RWPE1 (cell line): Measurements from ENCODE around the gene EFCAB10.

Source experiments
- CTCF ChIA-PET: fragments of 350-600 bp; sonication (Branson Sonifier 250); formaldehyde crosslinking; extraction: SDS; loops from one replicate; lab custom pipeline; 2021; lab: Yijun Ruan, JAX
- POLR2A ChIA-PET: fragments of 400-600 bp; formaldehyde crosslinking; extraction: SDS; loops from one replicate; lab custom pipeline; 2020; ENCODE audit warnings: antibody characterized with exemption; ENCODE audit not compliant: low non-redundant PET; lab: Yijun Ruan, JAX
- DNase-seq: peaks from one replicate; pipeline ENCODE4 v3.0.0; 2012; ENCODE audit warnings: low spot score
- H3K27ac ChIP-seq: fragments of 450-650 bp; 2 replicates; pipeline ENCODE4 v1.5.1; 2017
- CTCF ChIP-seq: fragments of 450-650 bp; conservative IDR thresholded peaks from 2 replicates; pipeline ENCODE4 v1.5.1; 2017; ENCODE audit warnings: low read depth, mild to moderate bottlenecking

Gene EFCAB10

DNA sequence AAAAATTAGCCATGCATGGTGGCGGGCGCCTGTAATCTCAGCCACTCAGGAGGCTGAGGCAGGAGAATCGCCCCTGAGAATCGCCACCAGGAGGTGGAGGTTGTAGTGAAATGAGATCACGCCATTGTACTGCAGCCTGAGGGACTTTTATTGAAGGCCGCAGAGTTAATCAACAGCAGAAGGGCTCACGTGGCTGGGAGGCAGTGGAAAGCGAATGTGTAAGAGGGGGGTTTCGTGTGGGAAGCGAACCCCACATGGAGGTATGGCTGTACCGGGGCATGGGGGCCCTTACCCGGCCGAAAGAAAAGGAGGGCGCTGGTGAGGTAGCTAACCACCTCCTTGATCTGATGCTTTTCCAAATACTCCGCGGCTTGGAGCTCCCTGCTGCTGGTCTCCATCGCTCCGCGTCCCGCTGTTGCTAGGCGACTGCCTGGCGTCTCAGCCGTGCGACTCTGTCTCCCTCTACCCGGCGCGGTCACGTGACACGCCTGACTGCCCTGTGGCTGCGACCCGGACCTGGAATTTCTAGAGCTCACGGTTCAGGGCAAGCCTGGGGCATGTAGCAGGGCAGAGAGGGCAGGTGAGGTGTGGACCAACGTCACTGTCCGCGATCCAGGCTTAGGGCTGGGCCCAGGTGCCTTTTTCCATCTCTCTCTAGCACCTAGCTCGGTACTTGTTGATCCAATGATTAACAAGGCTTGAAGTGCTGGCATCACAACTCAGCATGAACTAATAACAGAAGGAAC is at the start of gene EFCAB10:
Gene EFCAB10, minus strand, starts transcription at position 428 of the 746 bp plus-strand sequence. Its CDS starts 30 bp downstream, at position 398.
- H3K27ac ChIP-seq = no peak within 1 kb of the TSS
- peak; percentile 18 for DNase-seq
- no peak for TF ChIP-seq CTCF
- ChIA-PET CTCF (interaction anchor here (1.1 kb wide), 1 partner anchor 9 kb away, joined by 4 read pairs; no protein-coding TSS in a partner anchor), POLR2A (no interaction called here)

- no peak for DNase-seq
- no peak for TF ChIP-seq CTCF
- POLR2A ChIA-PET = no interaction called here
- no peak overlapping the region for H3K27ac ChIP-seq
- CTCF ChIA-PET = interaction anchor here (0.7 kb wide), 1 partner anchor 350 kb away, joined by 4 read pairs; no protein-coding TSS in a partner anchor
Observed at GRCh38 chr7:105625986-105626385, 44.7 kb upstream of the EFCAB10 start.

GRCh38 chr7:105623906-105624305 is 42.6 kb upstream of the EFCAB10 start:
- ChIA-PET POLR2A (no interaction called here), CTCF (no interaction called here)
- no peak for TF ChIP-seq CTCF
- no peak overlapping the region for H3K27ac ChIP-seq
- no peak for DNase-seq

GRCh38 chr7:105623378-105623777 is 42.1 kb upstream of the EFCAB10 start:
- no peak for DNase-seq
- ChIA-PET POLR2A (no interaction called here), CTCF (no interaction called here)
- H3K27ac ChIP-seq = no peak overlapping the region
- no peak for TF ChIP-seq CTCF

GRCh38 chr7:105622106-105622731 is 40.9 kb upstream of the EFCAB10 start:
- POLR2A ChIA-PET = no interaction called here
- no peak for TF ChIP-seq CTCF
- no peak for DNase-seq
- H3K27ac ChIP-seq = no peak overlapping the region
- CTCF ChIA-PET = no interaction called here

DNA sequence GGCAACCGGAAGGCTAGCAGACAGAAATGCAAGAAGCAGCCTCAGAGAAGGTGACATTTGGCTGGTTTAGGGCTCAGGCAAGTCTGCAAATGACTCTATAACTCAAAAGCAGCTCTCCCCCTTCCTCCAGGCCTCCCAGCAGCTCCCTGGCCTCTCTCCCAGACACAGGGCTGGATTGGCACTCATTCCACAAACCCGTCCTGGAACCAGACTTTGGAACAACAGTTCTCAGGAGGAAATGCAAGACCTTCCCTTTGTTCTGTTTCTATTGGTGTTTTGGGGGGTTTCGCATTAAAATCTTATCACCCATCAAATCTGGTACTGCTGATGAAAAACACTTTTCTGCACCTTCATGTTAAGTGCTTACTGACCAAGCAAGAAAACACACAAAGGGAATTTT is 40.3 kb upstream of the EFCAB10 start:
- POLR2A ChIA-PET = no interaction called here
- no peak overlapping the region for H3K27ac ChIP-seq
- CTCF ChIA-PET = no interaction called here
- no peak for TF ChIP-seq CTCF
- DNase-seq = no peak
